Right ventricle myocardium inferior (tissue), 1 donor: ENCODE results near the gene HS3ST5. TPM values are rescaled to one million over a fixed set of nuclear protein-coding genes. Genes with fewer than 3 reads are reported as not detected.
"Not testable (repeated sequence)": the region's sequence is repeated elsewhere in the genome, so short reads cannot be mapped to it uniquely, and the experiment has no call there.

Source experiments
- ATAC-seq: fragments of 200-7000 bp; cut with Tn5 transposase; one replicate; pipeline ENCODE4 v1.9.1; 2020; ENCODE audit warnings: mild to moderate bottlenecking, moderate library complexity
- DNase-seq: peaks from one replicate; pipeline ENCODE4 v3.0.0; 2021; ENCODE audit errors: missing footprints
- intact Hi-C: fragments of 100-400 bp; cut with DNase I; formaldehyde crosslinking; loops from one replicate; pipeline ENCODE4 v1.11.0; 2022
- total RNA-seq: library from RNA; stranded (reverse); fragmentation: NEBNext Ultra II Directional; extraction: Animal tissue kit (Norgen Biotek cat#: 25700); gene quantifications from one replicate; pipeline ENCODE4 v1.2.1, GENCODE V29; 2021
- donor health status: DM: no; HTN: yes; CAD: no; lungs with severe emphysema.

The HS3ST5 gene
- total RNA-seq, 1 donor from 2014 or later, result not detected

DNA sequence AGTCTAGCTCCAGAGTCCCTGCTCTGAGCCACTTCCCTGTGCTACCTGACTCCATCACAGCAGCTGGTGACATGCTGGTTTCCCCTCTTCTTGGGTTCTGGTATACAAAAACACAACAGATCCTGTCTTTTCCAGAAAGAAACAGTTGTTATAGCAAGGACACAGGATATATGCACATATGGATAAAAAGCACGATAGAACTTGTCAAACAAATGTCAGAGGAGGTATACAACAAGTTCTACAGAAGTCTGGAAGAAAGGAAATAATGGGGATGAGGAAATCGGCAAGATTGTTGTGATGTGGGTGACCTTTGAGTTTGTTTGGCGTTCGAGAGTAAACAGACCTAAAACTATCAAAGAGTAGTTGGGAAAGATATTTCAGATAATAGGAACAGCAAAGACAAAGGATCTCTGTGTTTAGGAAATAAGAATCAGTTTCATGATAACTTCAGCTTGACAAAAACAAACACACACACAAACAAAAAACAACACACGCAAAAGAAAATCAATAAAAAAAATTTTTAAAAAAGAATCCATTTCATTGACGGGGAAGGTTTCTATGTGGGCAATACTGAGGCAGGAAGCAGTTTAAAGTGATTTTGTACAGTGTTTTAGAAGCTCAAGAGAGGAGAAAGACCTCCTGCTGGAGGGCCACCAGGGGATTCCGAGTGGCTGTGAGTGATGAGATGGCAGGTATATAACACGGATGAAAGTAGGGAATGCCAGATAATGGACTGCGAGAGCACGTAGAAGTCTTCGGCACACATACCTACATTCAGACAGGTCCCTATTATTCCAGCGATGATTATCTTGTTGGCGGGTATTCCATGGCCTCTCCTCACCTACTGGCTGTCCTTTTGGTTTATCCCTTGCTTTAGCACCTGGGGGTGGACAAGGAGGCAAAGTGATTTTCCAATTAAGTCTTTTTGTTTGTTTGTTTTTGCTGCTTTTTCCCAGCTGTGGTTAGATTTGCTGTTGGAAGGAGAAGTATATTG lies 174.9 kb downstream of the HS3ST5 start:
- no peak for ATAC-seq
- DNase-seq, result no peak
- intact Hi-C loops, result no loop called here

DNA sequence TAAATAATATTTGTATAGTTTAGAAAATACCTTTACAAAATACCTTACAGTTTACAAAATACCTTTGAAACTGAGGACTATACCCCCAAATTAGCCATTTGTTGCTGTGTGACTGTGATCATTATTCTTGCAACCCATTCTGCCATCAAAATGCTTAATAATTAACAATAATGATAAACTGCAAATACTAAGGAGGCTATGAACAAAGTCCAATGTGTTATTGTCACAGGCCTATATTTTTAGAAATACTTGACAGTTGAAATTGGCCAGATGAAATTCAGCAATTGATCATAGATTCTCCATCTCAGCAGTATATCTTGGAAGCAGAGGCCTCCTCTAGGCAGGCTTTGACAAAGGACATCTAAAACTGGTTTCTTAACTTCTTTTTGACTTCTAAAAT lies 178.6 kb downstream of the HS3ST5 start:
- ATAC-seq (no peak), DNase-seq (no peak)
- intact Hi-C loops, result no loop called here

DNA sequence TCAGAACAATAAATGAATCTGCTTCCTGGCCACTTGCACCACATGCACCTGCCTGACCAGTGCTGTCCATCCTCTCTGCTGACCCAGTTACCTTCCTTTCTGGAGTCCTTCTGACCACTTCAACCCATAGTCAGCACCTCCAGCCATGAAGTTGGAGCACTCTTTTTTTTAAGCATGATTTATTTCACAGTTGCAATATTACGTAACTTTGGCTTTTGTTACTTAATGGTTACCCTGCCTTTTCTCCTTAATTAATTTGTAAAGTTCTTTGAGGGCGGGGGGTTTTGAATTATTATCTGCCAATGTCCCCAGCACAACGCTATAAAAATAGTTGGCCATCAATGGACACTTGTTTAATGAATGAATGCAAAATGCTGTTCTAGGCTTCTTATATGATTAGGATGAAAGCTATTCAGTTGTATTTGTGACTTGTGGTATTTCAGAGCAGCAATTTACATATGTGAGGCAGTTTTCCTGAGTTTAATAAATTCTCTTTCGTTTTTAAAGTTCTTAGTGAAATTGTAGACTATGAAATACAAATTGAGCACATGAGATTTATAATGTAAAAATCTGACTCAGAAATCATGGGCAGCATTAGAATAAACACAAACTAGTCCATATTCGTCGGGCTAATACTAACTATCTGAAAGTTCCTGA lies 180.0 kb downstream of the HS3ST5 start:
- intact Hi-C loops, result no loop called here
- DNase-seq (no peak), ATAC-seq (no peak)

DNA sequence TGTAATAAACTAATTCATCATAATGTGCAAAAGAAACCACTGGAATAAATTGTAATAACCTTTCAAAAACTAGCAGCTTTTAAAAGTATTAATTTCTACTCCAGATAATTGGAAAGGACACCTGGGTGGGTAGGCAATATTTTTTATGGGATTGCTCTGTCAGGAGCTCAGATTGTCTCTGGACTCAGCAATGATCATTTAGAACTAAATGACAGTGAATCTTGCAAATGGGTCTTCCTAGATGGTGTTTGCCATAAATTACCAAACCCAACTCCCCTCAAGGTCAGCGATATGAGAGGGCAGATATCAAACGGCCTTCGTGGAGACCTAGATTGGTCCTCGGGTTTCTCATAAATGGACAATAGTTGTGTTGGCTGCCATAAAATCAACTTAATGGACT lies 181.9 kb downstream of the HS3ST5 start:
- DNase-seq (no peak), ATAC-seq (no peak)
- intact Hi-C loops, result no loop called here

DNA sequence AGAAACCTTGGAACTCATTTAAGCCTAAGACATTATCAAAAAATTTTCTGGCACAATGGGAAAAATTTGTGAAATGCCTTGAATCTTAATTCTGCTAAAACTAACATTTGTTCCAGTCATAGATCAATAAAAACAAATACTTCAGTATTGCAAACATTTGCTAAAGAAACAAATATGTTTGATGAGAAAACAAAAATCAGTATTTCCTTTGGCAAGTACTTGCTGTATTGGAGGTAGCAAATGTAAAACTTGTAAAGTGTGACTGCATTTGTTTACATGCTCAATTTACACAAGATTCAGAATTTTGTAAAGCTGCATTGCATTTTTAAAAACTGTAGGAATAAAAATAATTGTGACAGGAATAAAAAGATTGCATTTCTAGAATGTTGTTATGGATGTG lies 183.1 kb downstream of the HS3ST5 start:
- ATAC-seq, result no peak
- intact Hi-C loops, result no loop called here
- no peak for DNase-seq

DNA sequence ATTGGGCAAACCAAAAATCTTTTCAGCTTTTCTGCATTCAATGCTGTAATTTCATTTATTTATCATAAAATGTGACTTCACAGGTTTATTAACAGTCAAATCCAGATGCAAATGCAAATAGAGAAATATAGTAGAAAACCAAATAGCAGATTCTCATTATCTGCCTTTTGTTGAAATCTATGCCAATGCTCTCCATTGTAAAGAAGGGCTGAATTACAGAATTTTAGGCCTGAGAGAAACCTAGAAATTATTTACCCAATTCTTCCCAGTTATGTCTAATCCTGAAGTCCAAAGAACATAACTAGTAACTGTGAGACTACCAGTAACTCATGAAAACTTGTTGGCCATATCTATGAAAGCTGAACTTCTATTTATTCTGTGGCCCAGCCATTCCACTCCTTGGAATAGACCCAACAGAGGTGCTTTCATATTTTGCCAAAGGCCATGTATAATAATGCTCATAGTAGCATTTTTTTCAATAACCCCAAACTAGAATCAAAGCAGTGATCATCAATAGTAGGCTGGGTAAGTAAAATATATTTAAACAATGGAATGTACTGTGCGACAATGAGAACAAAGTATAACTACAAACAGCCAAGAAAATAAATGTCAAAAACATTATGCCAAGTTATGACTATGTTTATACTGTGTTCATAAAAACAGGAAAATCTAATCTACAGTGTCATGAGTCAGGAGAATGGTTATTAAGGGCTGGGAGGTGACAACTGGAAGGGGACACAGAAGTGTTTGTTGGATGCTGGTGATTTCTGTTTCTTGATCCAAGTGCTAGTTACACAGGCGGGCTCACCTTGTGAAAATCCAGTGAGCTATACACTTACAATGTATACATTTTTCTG lies 183.8 kb downstream of the HS3ST5 start:
- intact Hi-C loops, result no loop called here
- DNase-seq (no peak), ATAC-seq (no peak)

DNA sequence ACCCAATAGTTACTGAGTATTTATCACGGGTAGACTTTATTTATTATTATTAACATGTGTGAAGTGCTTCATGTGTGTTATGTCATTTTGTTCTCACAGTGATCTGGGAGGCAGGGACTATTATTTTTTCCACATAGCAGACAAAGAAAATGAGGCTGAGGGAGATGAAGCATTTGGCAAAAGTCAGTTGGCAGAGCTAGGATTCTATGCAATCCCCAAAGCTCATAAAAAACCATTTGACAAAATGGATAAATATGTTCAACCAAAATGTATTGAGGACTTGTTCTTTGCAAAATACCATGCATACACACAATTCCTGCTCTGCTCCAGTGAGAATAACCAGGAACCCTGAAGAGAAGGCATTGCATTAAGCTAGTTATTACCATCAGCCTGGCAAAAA lies 184.4 kb downstream of the HS3ST5 start:
- intact Hi-C loops, result no loop called here
- ATAC-seq (no peak), DNase-seq (no peak)

DNA sequence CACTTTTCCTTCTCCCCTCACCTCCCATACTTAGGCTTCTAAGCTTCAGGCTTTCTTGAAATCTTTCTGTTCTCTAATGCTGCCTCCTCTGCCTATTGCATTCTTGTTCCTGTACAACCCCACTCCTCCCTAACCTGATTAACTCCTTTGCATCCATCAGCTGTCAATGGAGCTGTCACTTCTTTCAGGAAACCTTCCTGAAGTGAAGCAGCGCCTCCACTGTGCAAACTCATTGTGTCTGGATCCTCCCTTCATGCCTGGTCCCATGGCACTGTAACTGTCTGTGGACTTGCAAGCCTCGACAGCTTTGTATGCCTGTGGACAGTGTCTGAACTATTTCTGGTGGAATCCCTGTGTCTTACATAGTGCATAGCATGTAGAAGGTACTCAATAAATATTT lies 185.0 kb downstream of the HS3ST5 start:
- ATAC-seq, result no peak
- no peak for DNase-seq
- intact Hi-C loops, result no loop called here

DNA sequence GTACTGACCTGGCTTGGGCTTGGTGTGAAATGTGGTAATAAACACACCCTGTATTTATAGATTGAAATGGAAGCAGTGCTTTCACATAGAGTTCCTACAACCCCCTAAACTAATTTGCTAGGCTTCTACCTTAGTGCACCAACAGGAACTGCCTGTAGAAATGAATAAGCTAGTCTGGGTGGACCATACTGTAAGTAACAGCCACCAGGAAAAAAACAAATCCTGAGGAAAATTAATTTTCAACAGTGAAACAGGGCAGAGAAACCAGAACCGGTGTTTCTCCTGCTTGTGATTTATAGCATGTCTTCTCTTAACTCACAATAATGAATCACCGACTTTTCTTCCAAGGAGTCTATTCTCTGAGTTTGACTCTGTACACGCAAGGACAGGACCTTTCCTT lies 187.1 kb downstream of the HS3ST5 start:
- ATAC-seq, result no peak
- intact Hi-C loops, result no loop called here

DNA sequence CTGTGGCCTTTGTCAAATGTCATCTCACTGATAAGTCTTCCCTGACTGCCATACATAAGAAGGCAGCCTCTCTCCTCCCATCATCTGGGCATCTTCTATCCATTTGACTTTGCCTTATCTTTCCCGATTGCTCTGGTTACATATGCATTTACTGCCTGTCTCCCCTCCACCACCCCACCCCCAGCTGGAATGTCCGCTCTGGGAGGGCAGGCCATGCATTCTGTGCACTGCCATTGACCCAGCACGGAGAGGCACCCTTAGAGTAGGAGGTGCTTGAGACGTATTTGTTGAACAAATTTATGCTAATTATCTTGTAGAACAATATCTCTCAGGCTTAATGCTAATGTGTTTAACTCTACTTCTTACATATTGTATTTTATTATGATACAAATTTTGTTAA lies 188.0 kb downstream of the HS3ST5 start:
- intact Hi-C loops, result no loop called here
- ATAC-seq (no peak), DNase-seq (no peak)

More for the DNA sequence above, 187.1 kb downstream of the HS3ST5 start:
- DNase-seq, result no peak

DNA sequence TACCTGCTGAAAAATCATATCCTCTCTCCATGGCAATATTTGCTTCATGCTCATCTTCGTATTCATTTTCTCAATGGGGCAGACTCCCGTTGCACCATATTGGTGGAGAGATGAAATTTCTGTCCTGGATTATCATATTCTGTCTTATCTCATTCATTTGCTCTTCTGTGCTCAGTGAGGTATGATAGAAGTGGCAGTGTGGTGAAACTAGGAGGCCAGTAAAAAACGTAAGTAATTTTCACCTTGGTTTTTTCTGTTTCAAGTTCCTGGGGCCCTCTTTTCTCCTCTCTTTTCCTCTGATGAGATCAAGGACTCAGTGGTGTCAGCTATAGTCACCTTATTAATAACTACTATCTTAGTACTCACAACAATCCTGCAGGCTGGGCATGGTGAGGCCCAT lies 189.4 kb downstream of the HS3ST5 start:
- ATAC-seq, result no peak
- no peak for DNase-seq
- intact Hi-C loops, result no loop called here

DNA sequence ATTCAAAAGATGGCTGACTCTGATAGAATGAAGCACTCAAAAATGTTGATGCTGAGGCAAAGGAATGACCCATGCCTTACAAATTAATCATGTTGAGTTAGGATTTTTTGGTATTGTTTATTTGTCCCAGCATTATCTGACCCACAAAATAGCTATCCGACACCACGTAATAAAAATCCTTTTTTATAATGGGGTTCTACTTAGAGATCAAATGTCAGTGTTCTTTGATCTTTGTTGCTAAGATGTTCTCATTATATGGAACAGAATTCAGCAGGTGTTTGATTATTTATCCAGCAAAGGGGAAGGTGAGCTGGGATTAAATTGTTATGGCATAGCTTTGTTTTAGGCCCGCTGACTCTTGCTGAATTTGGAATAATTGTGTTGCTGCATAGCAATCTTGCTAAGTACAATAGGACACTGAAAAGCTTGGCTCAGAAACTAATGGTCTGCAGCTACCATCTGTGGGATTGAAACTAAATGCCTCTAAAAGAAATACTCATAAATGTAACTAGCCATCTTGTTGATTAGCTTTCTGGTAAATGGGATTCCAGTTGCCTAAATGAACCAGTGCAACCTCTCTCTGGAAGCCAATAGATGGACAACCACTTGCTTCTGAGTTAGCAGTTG lies 191.6 kb downstream of the HS3ST5 start:
- intact Hi-C loops, result no loop called here
- DNase-seq, result no peak
- ATAC-seq, result no peak

DNA sequence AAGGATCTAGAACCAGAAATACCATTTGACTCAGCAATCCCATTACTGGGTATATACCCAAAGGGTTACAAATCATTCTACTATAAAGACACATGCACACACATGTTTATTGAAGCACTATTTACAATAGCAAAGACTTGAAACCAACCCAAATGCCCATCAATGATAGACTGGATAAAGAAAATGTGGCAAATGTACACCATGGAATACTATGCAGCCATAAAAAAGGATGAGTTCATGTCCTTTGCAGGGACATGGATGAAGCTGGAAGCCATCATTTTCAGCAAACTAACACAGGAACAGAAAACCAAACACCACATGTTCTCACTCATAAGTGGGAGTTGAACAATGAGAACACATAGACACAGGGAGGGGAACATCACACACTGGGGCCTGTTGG lies 193.6 kb downstream of the HS3ST5 start:
- ATAC-seq, intact Hi-C loops, DNase-seq: not testable (repeated sequence)

DNA sequence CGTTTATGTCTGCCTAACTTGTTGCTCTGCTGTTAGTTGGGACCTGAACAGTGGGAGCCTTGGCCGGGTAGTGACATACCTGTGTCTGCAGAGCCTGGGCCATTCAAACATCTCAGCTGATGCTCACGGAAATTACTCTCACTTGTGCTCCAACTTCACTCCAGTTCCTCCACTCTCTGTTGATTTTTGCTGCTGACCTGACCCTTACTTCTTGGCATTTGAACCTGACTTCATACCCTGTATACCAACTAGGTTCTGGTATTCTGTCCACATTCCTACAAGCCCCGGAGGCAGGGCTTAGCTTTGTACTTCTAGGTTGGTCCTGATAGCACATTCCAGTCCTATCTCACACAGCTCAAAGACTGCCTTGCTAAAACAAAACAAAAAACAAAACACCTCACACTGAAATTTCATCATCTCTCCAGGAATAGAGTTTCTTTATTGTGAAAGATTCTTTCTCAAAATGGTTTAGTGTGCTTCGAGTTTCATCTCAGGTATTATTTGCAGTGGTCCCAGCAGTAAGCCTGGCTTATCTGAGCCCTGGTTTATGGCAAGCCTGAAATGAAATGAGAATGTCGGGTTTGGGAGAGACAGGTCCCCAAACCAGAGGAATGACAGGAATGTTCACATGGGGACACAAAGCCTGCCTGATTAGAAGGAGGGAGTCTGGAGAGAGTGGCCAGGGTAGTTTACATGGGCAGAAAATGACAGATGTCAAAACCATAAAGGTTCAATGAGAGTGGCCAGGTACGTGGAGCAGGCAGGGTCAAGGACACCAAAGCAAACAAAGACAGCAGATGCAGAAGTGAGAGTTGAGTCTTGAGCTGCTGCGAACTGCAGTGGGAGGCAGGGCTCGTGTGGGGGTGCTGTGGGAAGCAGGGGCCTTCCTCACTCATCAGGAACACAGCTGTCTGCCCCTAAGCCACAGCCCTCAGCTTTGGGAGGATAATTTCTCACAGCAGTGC lies 197.7 kb downstream of the HS3ST5 start:
- DNase-seq, result no peak
- ATAC-seq, result no peak
- intact Hi-C loops, result no loop called here

DNA sequence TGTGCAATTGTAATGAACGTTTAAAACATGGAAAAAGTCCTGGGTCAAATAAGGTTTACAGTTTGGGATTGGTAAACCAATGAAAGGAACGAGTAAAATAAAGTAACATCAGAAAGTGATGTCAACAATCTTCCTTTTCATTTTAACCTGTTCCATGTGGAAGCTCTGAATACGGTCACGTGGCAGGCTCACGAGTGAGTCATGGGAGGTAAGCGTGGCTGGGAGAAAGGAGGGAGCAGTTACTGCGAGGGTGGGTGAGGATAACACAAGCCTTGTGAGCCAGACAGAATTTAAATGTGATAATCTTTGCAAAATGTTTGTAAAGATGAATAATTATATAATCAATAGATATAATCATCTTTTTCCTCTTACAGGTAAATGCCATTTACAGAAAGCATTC lies 200.6 kb downstream of the HS3ST5 start:
- DNase-seq, result no peak
- ATAC-seq, result no peak
- intact Hi-C loops, result no loop called here

DNA sequence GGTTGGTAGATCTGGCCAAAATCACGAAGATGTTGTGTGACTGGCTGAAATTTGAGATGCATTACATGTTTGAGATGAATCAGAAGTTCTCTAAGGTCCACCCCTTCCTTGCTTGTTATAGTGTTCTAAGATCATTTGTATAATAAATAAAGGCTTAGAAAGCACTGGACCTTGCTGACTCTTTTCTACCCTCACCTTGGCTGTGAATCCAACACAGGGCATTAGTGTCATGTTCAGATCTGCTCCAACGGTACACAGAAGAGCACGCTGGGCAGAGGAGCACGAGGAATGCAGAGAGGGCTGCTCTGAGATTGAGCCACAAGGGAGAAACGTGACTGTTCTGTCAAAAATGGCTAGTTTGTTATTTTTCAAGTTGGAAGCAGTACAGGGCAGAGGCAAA lies 202.4 kb downstream of the HS3ST5 start:
- no peak for ATAC-seq
- DNase-seq, result no peak

DNA sequence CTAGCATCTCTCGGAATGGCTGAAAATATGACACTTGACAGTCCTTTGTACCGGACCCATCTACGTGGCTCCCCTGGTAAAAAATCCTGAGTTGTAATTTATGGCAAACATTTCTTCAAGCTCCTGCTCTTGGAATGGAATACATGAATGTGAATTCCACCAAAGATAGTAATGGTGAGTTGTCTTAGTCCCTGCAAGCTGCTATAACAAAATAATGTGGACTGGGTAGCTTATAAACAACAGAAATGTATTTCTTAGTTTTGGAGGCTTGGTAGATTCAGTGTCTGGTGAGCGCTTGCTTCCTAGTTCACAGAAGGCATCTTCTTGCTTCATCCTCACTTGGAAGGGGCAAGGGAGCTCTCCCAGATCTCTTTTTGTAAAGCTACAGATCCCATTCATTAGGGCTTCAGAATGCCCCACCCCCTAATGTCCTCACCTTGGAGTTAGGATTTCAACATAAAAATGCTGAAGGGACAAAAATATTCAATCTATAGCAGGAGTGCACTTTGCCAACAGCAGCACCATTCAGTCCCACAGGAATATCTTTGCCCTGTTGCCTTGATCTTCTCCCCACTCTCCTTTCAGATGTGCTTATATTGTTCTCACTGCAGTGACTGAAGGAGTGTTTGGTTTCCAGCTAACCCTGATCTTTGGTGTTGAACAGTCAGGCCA lies 204.1 kb downstream of the HS3ST5 start:
- DNase-seq, result no peak
- intact Hi-C loops, result no loop called here
- ATAC-seq, result no peak

More for the DNA sequence above, 202.4 kb downstream of the HS3ST5 start:
- intact Hi-C loops, result no loop called here
